Endothelial cell (in vitro differentiated cells): ENCODE measurements around the gene FBXL17. TPM values are rescaled to one million over a fixed set of nuclear protein-coding genes. Genes with fewer than 3 reads are reported as not detected.

Experiments used
- DNase-seq: peaks from one replicate; pipeline ENCODE4 v3.0.0; 2021; ENCODE audit warnings: low spot score
- H3K27ac Mint-ChIP-seq: one replicate; pipeline ENCODE4 v1.8.0; 2021; ENCODE audit warnings: mixed read lengths, inconsistent platforms; ENCODE audit not compliant: unreplicated experiment
- H3K27me3 Mint-ChIP-seq: one replicate; pipeline ENCODE4 v1.8.0; 2021; ENCODE audit warnings: mild to moderate bottlenecking, moderate library complexity, mixed read lengths, inconsistent platforms; ENCODE audit not compliant: unreplicated experiment
- H3K36me3 Mint-ChIP-seq: one replicate; pipeline ENCODE4 v1.8.0; 2021; ENCODE audit warnings: mild to moderate bottlenecking, low read depth, mixed read lengths, inconsistent platforms; ENCODE audit not compliant: unreplicated experiment
- H3K4me1 Mint-ChIP-seq: one replicate; pipeline ENCODE4 v1.8.0; 2021; ENCODE audit warnings: mild to moderate bottlenecking, mixed read lengths, inconsistent platforms; ENCODE audit not compliant: unreplicated experiment
- H3K4me3 Mint-ChIP-seq: one replicate; pipeline ENCODE4 v1.8.0; 2021; ENCODE audit warnings: mild to moderate bottlenecking, mixed read lengths, inconsistent platforms; ENCODE audit not compliant: unreplicated experiment
- H3K9me3 Mint-ChIP-seq: one replicate; pipeline ENCODE4 v1.8.0; 2021; ENCODE audit warnings: mixed read lengths, inconsistent platforms; ENCODE audit not compliant: unreplicated experiment
- CTCF ChIP-seq: fragments of 200-600 bp; sonication (generic); IDR thresholded peaks from one replicate; pipeline ENCODE4 v1.5.0; 2021; ENCODE audit warnings: antibody characterized with exemption; ENCODE audit not compliant: unreplicated experiment
- total RNA-seq: library from RNA; stranded (reverse); fragmentation: NEBNext Ultra II Directional; extraction: Animal tissue kit (Norgen Biotek cat#: 25700); gene quantifications from one replicate; pipeline ENCODE4 v1.2.1, GENCODE V29; 2021; ENCODE audit not compliant: unreplicated experiment

FBXL17 gene
- total RNA-seq, 1 donor from 2014 or later = 14.9 TPM

GRCh38 chr5:108113950-108114349, 267.9 kb downstream of the FBXL17 start:
- Mint-ChIP-seq H3K27me3 (no peaks in the 10 kb centered on the region), H3K36me3 (no peaks in the 10 kb centered on the region), H3K4me3 (no peak overlapping the region), H3K27ac (no peak overlapping the region), H3K9me3 (no peaks in the 10 kb centered on the region), H3K4me1 (no peaks in the 10 kb centered on the region)
- no peak for DNase-seq
- TF ChIP-seq CTCF = no peak

GRCh38 chr5:108111736-108112135, 270.2 kb downstream of the FBXL17 start:
- no peak for DNase-seq
- Mint-ChIP-seq H3K27me3 (no peaks in the 10 kb centered on the region), H3K4me1 (no peaks in the 10 kb centered on the region), H3K36me3 (no peaks in the 10 kb centered on the region), H3K27ac (no peak overlapping the region), H3K9me3 (no peaks in the 10 kb centered on the region), H3K4me3 (no peak overlapping the region)
- TF ChIP-seq CTCF = no peak

GRCh38 chr5:108109059-108109458, 272.8 kb downstream of the FBXL17 start:
- no peak overlapping the region for H3K27ac Mint-ChIP-seq
- no peaks in the 10 kb centered on the region for H3K27me3 Mint-ChIP-seq
- H3K4me3 Mint-ChIP-seq = no peak overlapping the region
- H3K36me3 Mint-ChIP-seq = no peaks in the 10 kb centered on the region
- TF ChIP-seq CTCF = no peak
- no peaks in the 10 kb centered on the region for H3K9me3 Mint-ChIP-seq
- DNase-seq = no peak
- no peaks in the 10 kb centered on the region for H3K4me1 Mint-ChIP-seq

- Mint-ChIP-seq H3K4me1 (no peaks in the 10 kb centered on the region), H3K27me3 (peaks cover 1% of the 10 kb centered on the region), H3K36me3 (no peaks in the 10 kb centered on the region), H3K9me3 (no peaks in the 10 kb centered on the region), H3K4me3 (no peak overlapping the region), H3K27ac (no peak overlapping the region)
- no peak for DNase-seq
- no peak for TF ChIP-seq CTCF
Observed at GRCh38 chr5:108104448-108104847, 277.4 kb downstream of the FBXL17 start.

- no peak overlapping the region for H3K4me3 Mint-ChIP-seq
- H3K4me1 Mint-ChIP-seq = no peaks in the 10 kb centered on the region
- no peaks in the 10 kb centered on the region for H3K36me3 Mint-ChIP-seq
- peaks cover 1% of the 10 kb centered on the region for H3K27me3 Mint-ChIP-seq
- no peak for DNase-seq
- no peak overlapping the region for H3K27ac Mint-ChIP-seq
- no peak for TF ChIP-seq CTCF
- H3K9me3 Mint-ChIP-seq = no peaks in the 10 kb centered on the region
Observed at GRCh38 chr5:108102463-108102862, 279.4 kb downstream of the FBXL17 start.
